K562 (cell line): Measurements from ENCODE around the gene EHBP1. TPM values are rescaled to one million over a fixed set of nuclear protein-coding genes. Genes with fewer than 3 reads are reported as not detected.

Source experiments
- ATAC-seq: fragments of 200-7000 bp; cut with Tn5 transposase; 3 replicates; pipeline ENCODE4 v1.9.1; 2020; ENCODE audit warnings: moderate library complexity
- BruUV-seq: library from RNA; stranded (reverse); fragments of 400-500 nt; replicated peaks from 2 replicates; lab custom pipeline; 2021; lab: Mats Ljungman, UMichigan
- CTCF ChIA-PET: fragments of 300-600 bp; formaldehyde crosslinking; extraction: SDS; loops from one replicate; lab custom pipeline; 2021; ENCODE audit warnings: low intra/inter-chr PET ratio; lab: Yijun Ruan, JAX
- POLR2A ChIA-PET: fragments of 300-600, 350-650 bp; sonication (Branson Sonifier 250); formaldehyde crosslinking; extraction: SDS; loops from one replicate; lab custom pipeline; 2021; ENCODE audit warnings: antibody characterized with exemption, inconsistent platforms; lab: Yijun Ruan, JAX
- DNase-seq, 4 experiments: peaks; one replicate each; pipeline versions ENCODE4 v3.0.0 to v3.0.0-alpha.2; 2011 to 2018; ENCODE audit warnings: low spot score in 3 of 4, mixed read lengths in 3 of 4; ENCODE audit errors: extremely low read depth in 1 of 4
- FAIRE-seq: peaks from 2 replicates; lab custom pipeline; 2011; peaks lifted over from hg19 to GRCh38; lab: Jason Lieb, UNC
- H2AFZ ChIP-seq: 2 replicates; pipeline ENCODE4 v1.6.0; 2011; ENCODE audit warnings: low read depth, low read length, control low read depth, inconsistent platforms
- H3K27ac ChIP-seq: fragments of 200-600 bp; 3 replicates; pipeline ENCODE4 v1.8.0; 2011; ENCODE audit warnings: low read depth, mild to moderate bottlenecking, control low read depth, inconsistent platforms, low read length, moderate library complexity, mixed read lengths; ENCODE audit errors: extremely low read depth
- H3K27me3 ChIP-seq, 2 experiments: fragments of 300-600 bp in 1 of 2; 2 replicates in 1 of 2; 3 replicates in 1 of 2; pipeline versions ENCODE4 v1.6.0 to v1.8.0; 2011; ENCODE audit warnings: inconsistent platforms in 2 of 2, low read length in 2 of 2, mild to moderate bottlenecking in 1 of 2, mixed read lengths in 1 of 2, moderate library complexity in 1 of 2; ENCODE audit not compliant: control insufficient read depth in 2 of 2, insufficient read depth in 2 of 2
- H3K36me3 ChIP-seq: fragments of 300-600 bp; 3 replicates; pipeline ENCODE4 v1.8.0; 2011; ENCODE audit warnings: mild to moderate bottlenecking, low read length, inconsistent platforms; ENCODE audit not compliant: control insufficient read depth, insufficient read depth
- H3K4me1 ChIP-seq, 2 experiments: fragments of 200-600 bp in 1 of 2; replicated peaks in 1 of 2; 2 replicates in 1 of 2; 3 replicates in 1 of 2; pipeline versions ENCODE4 v1.5.1 to v1.8.0; 2011; ENCODE audit warnings: inconsistent platforms in 2 of 2, low read length in 2 of 2, mild to moderate bottlenecking in 1 of 2, mixed read lengths in 1 of 2, moderate library complexity in 1 of 2; ENCODE audit not compliant: control insufficient read depth in 2 of 2, insufficient read depth in 2 of 2
- H3K4me2 ChIP-seq: 2 replicates; pipeline ENCODE4 v1.6.1; 2011; ENCODE audit warnings: low read length, control low read depth, inconsistent platforms, mixed read lengths; ENCODE audit not compliant: insufficient read depth
- H3K4me3 ChIP-seq: fragments of 200-600 bp; sonication (generic), shearing (Covaris generic); 2 replicates; pipeline ENCODE4 v1.5.1; 2016; ENCODE audit warnings: control low read depth, inconsistent platforms
- H3K79me2 ChIP-seq: fragments of 200-600 bp; 3 replicates; pipeline ENCODE4 v1.8.0; 2011; ENCODE audit warnings: low read length, inconsistent platforms; ENCODE audit not compliant: control insufficient read depth, insufficient read depth
- H3K9ac ChIP-seq, 2 experiments: 2 replicates each; pipeline versions ENCODE4 v1.6.0 to v1.6.1; 2011; ENCODE audit warnings: low read depth in 2 of 2, low read length in 2 of 2, control low read depth in 1 of 2, inconsistent platforms in 1 of 2, mild to moderate bottlenecking in 1 of 2, mixed read lengths in 1 of 2; ENCODE audit not compliant: insufficient read depth in 1 of 2
- H3K9me1 ChIP-seq: one replicate; pipeline ENCODE4 v1.6.0; 2011; ENCODE audit warnings: inconsistent platforms, mild to moderate bottlenecking, low read length, moderate library complexity; ENCODE audit not compliant: control insufficient read depth, insufficient read depth
- H3K9me3 ChIP-seq: replicated peaks from 2 replicates; pipeline ENCODE4 v1.5.1; 2011; ENCODE audit warnings: low read depth, low read length, inconsistent platforms; ENCODE audit not compliant: control insufficient read depth, insufficient read depth
- H4K20me1 ChIP-seq: replicated peaks from 2 replicates; pipeline ENCODE4 v1.6.1; 2011; ENCODE audit warnings: low read length, inconsistent platforms, mixed read lengths; ENCODE audit not compliant: control insufficient read depth, insufficient read depth
- GABPB1 ChIP-seq: sonication (generic); formaldehyde crosslinking; IDR thresholded peaks from 2 replicates; pipeline ENCODE4 v1.8.0; 2022; ENCODE audit warnings: mild to moderate bottlenecking, missing genetic modification reagents
- GABPB2 ChIP-seq: fragments of 250-450 bp; sonication (Bioruptor Pico); conservative IDR thresholded peaks from 2 replicates; pipeline ENCODE4 v1.5.1; 2021; ENCODE audit warnings: mild to moderate bottlenecking
- HSF4 ChIP-seq: fragments of 250-450 bp; sonication (Bioruptor Pico); IDR thresholded peaks from 2 replicates; pipeline ENCODE4 v2.1.2; 2022; ENCODE audit warnings: mild to moderate bottlenecking, moderate library complexity, borderline replicate concordance
- IRF9 ChIP-seq: fragments of 450-650 bp; IDR thresholded peaks from 2 replicates; pipeline ENCODE4 v1.6.1; 2016; ENCODE audit warnings: missing biosample characterization, missing genetic modification characterization
- NEUROD1 ChIP-seq: fragments of 150-350 bp; IDR thresholded peaks from 2 replicates; pipeline ENCODE4 v1.6.1; 2014; ENCODE audit warnings: borderline replicate concordance, low read length, low read depth; ENCODE audit not compliant: partially characterized antibody
- POLR3A ChIP-seq: IDR thresholded peaks from 2 replicates; pipeline ENCODE4 v1.6.1; 2011; ENCODE audit warnings: borderline replicate concordance, mild to moderate bottlenecking, moderate library complexity; ENCODE audit not compliant: insufficient read length, insufficient read depth; ENCODE audit errors: extremely low read depth
- PRMT5 ChIP-seq: sonication (generic); formaldehyde crosslinking; IDR thresholded peaks from 2 replicates; pipeline ENCODE4 v1.5.0; 2020; ENCODE audit warnings: missing genetic modification reagents
- RAD21 ChIP-seq, 2 experiments: fragments of 250-450 bp in 1 of 2; fragments of 450-650 bp in 1 of 2; sonication (Bioruptor Pico) in 1 of 2; formaldehyde crosslinking in 1 of 2; IDR thresholded peaks in 1 of 2; conservative IDR thresholded peaks in 1 of 2; 2 replicates each; pipeline versions ENCODE4 v1.4.0 to v1.8.0; 2020 to 2022; ENCODE audit warnings: mild to moderate bottlenecking in 2 of 2, moderate library complexity in 1 of 2
- TGIF2 ChIP-seq: sonication (generic); formaldehyde crosslinking; IDR thresholded peaks from 2 replicates; pipeline ENCODE4 v1.8.1; 2022; ENCODE audit warnings: mild to moderate bottlenecking, missing genetic modification reagents, moderate library complexity
- THAP7 ChIP-seq: fragments of 250-450 bp; sonication (Bioruptor Pico); IDR thresholded peaks from 2 replicates; pipeline ENCODE4 v1.5.0; 2021
- XRCC4 ChIP-seq: IDR thresholded peaks from one replicate; pipeline ENCODE4 v1.6.1; 2011; ENCODE audit not compliant: insufficient read depth, insufficient read length; ENCODE audit errors: extremely low read depth
- ZNF347 ChIP-seq: fragments of 450-650 bp; formaldehyde crosslinking; IDR thresholded peaks from 2 replicates; pipeline ENCODE4 v1.4.0; 2020; ENCODE audit warnings: low read depth, mild to moderate bottlenecking, moderate library complexity
- ZNF41 ChIP-seq: fragments of 250-450 bp; sonication (Bioruptor Pico); conservative IDR thresholded peaks from 2 replicates; pipeline ENCODE4 v1.4.0; 2020; ENCODE audit warnings: mild to moderate bottlenecking
- in situ Hi-C: fragments of 300-500 bp; cut with MboI; formaldehyde crosslinking; loops from 4 replicates; pipeline ENCODE4 v1.15.0; 2018; ENCODE audit warnings: inconsistent platforms, mixed read lengths
- intact Hi-C: fragments of 100-400 bp; cut with micrococcal nuclease; formaldehyde crosslinking; loops from 2 replicates; pipeline ENCODE4 v1.14.2; 2022
- polyA plus RNA-seq, 8 experiments: library from polyadenylated mRNA; depleted of rRNA in 4 of 8; stranded (reverse) in 5 of 8; unstranded in 3 of 8; fragments of >200 nt; fragmentation: Nextera tagmentation in 2 of 8; fragmentation: Illumina TruSeq in 1 of 8; extraction: Ambion mirVana in 2 of 8; extraction: Trizol in 1 of 8; gene quantifications; 2 replicates each; pipeline versions ENCODE4 v1.2.1 to v1.2.3, GENCODE V29; 2011 to 2014; ENCODE audit warnings: inconsistent platforms in 1 of 8, missing spikeins in 1 of 8
- total RNA-seq, 7 experiments: library from RNA; depleted of rRNA in 6 of 7; stranded (reverse); fragments of >200 nt in 6 of 7; fragmentation: Illumina TruSeq in 2 of 7; extraction: Trizol in 2 of 7; gene quantifications; 2 replicates each; pipeline versions ENCODE4 v1.2.1 to v1.2.3, GENCODE V29; 2011 to 2021; ENCODE audit warnings: low replicate concordance in 1 of 7

EHBP1 gene
- total and polyA plus RNA-seq, 9 of the 15 experiments (the other 6 are each of a cell fraction or from before 2014, with no cell fraction given): 8.9 to 26.6 (median 19.3) TPM

DNA sequence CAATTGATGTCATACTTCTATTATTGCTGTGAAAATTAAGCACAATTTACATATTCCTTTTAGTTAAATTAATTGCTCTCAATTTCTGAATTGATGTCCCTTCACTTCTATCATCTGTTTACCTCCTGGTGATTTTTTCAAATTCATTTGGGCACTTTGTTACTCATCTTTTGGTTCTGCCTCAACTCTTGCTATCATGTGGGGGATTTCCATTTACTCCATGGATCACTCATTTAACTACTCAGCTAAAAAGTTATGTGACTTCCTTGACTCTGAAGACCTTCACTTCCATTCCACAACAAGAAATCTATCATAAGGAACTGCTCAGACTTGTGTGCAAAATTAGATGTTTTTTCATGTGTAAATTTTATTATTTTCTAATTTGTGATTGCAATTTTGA lies 126.2 kb downstream of the EHBP1 start:
- no TSS peak for BruUV-seq
- Histone ChIP-seq H4K20me1 (no peaks in the 10 kb centered on the region), H3K79me2 (no peaks in the 10 kb centered on the region), H3K4me3 (no peak overlapping the region), H3K27ac (no peak overlapping the region), H3K27me3 (no peaks in the 10 kb centered on the region), H3K9me1 (no peaks in the 10 kb centered on the region), H3K4me1 (no peaks in the 10 kb centered on the region), H3K9me3 (0 out of 2 replicates have a peak, but pooled peaks cover 2% of the 10 kb centered on the region), H3K4me2 (no peak overlapping the region), H2AFZ (no peak overlapping the region), H3K36me3 (peaks cover 7% of the 10 kb centered on the region; the same call in 1 of the 3 replicates), H3K9ac (no peak overlapping the region)
- DNase-seq (no peak), ATAC-seq (no peak), FAIRE-seq (no peak)
- TF ChIP-seq RAD21 (CRISPR knock-in tag; conservative IDR thresholded peaks at IDR 0.05 in 1 of 2, IDR thresholded peaks at IDR 0.05 in 1 of 2) (no peak), HSF4 (no peak), THAP7 (no peak), ZNF347 (no peak), POLR3A (no peak), NEUROD1 (no peak), GABPB2 (CRISPR knock-in tag) (no peak), XRCC4 (no peak), IRF9 (no peak), ZNF41 (CRISPR knock-in tag) (no peak), GABPB1 (CRISPR knock-in tag) (no peak), PRMT5 (CRISPR knock-in tag) (no peak), TGIF2 (CRISPR knock-in tag) (no peak)
- in situ Hi-C loops (no loop called here), intact Hi-C loops (no loop called here)
- ChIA-PET POLR2A (no interaction called here), CTCF (no interaction called here)
